Testis (tissue), 2 donors: Measurements from ENCODE around the gene PTTG2.

Source experiments
- CTCF ChIP-seq, 3 experiments: fragments of 450-650 bp in 2 of 3; fragments of 200-600 bp in 1 of 3; sonication (generic) in 1 of 3; IDR thresholded peaks; one replicate each; pipeline ENCODE4 v1.5.1; 2016 to 2019; ENCODE audit warnings: antibody characterized with exemption in 3 of 3, mild to moderate bottlenecking in 2 of 3, moderate library complexity in 1 of 3
- POLR2A ChIP-seq: fragments of 450-650 bp; IDR thresholded peaks from one replicate; pipeline ENCODE4 v1.6.1; 2017; ENCODE audit warnings: antibody characterized with exemption, mild to moderate bottlenecking, moderate library complexity

- no peak for TF ChIP-seq POLR2A
- no peak for TF ChIP-seq CTCF (IDR thresholded peaks at IDR 0.05)
Observed at GRCh38 chr4:37964734-37965457, 4.7 kb downstream of the PTTG2 start.
